CD14-positive monocyte (primary cell): Measurements from ENCODE around the gene ARHGAP15. TPM values are rescaled to one million over a fixed set of nuclear protein-coding genes. Genes with fewer than 3 reads are reported as not detected.

Experiments
- DNase-seq, 3 donors: peaks; one replicate each; pipeline ENCODE4 v3.0.0-alpha.2; 2011 to 2022
- H2AFZ ChIP-seq: 2 replicates; pipeline ENCODE4 v1.6.0; 2012; ENCODE audit warnings: mild to moderate bottlenecking, low read depth, low read length, inconsistent platforms; ENCODE audit not compliant: insufficient read depth, poor library complexity, severe bottlenecking
- H3K27ac ChIP-seq, 2 donors: 1 replicate in 1 of 2; 2 replicates in 1 of 2; pipeline ENCODE4 v1.5.1; 2012 to 2013; ENCODE audit warnings: low read length in 2 of 2, control low read depth in 1 of 2, inconsistent platforms in 1 of 2, low read depth in 1 of 2, mild to moderate bottlenecking in 1 of 2
- H3K27me3 ChIP-seq, 2 donors: one replicate each; pipeline versions ENCODE4 v1.6.0 to v1.6.1; 2011 to 2013; ENCODE audit warnings: low read length in 2 of 2; ENCODE audit not compliant: control insufficient read depth in 2 of 2, insufficient read depth in 2 of 2
- H3K36me3 ChIP-seq, 2 donors: replicated peaks in 1 of 2; 1 replicate in 1 of 2; 2 replicates in 1 of 2; pipeline versions ENCODE4 v1.5.1 to v1.6.1; 2012 to 2013; ENCODE audit warnings: low read length in 2 of 2, control low read depth in 1 of 2, inconsistent platforms in 1 of 2, mild to moderate bottlenecking in 1 of 2; ENCODE audit not compliant: insufficient read depth in 2 of 2, control insufficient read depth in 1 of 2
- H3K4me1 ChIP-seq, 2 donors: 1 replicate in 1 of 2; 2 replicates in 1 of 2; pipeline versions ENCODE4 v1.5.1 to v1.6.1; 2012 to 2013; ENCODE audit warnings: low read length in 2 of 2, control low read depth in 1 of 2, inconsistent platforms in 1 of 2, mild to moderate bottlenecking in 1 of 2, moderate library complexity in 1 of 2; ENCODE audit not compliant: insufficient read depth in 2 of 2, control insufficient read depth in 1 of 2
- H3K4me2 ChIP-seq: replicated peaks from 2 replicates; pipeline ENCODE3; 2012; ENCODE audit warnings: low read length, moderate library complexity, mild to moderate bottlenecking; ENCODE audit not compliant: poor library complexity, severe bottlenecking; ENCODE audit errors: extremely low read depth
- H3K4me3 ChIP-seq, 3 experiments: fragments of 200-600 bp in 1 of 3; sonication (generic) in 1 of 3; replicated peaks in 1 of 3; 1 replicate in 2 of 3; 2 replicates in 1 of 3; pipeline ENCODE4 v1.5.1; 2011 to 2013; ENCODE audit warnings: low read length in 3 of 3, mild to moderate bottlenecking in 3 of 3, control low read depth in 2 of 3, low read depth in 2 of 3, inconsistent platforms in 1 of 3, moderate library complexity in 1 of 3
- H3K79me2 ChIP-seq: 2 replicates; pipeline ENCODE4 v1.6.0; 2012; ENCODE audit warnings: mild to moderate bottlenecking, control low read depth, inconsistent platforms, low read length, moderate library complexity; ENCODE audit not compliant: insufficient read depth
- H3K9ac ChIP-seq: 2 replicates; pipeline ENCODE4 v1.6.0; 2017; ENCODE audit warnings: low read length, mild to moderate bottlenecking; ENCODE audit not compliant: insufficient read depth, poor library complexity, severe bottlenecking
- H3K9me3 ChIP-seq, 2 donors: replicated peaks in 1 of 2; 1 replicate in 1 of 2; 2 replicates in 1 of 2; pipeline versions ENCODE4 v1.5.1 to v1.6.1; 2012 to 2013; ENCODE audit warnings: low read length in 2 of 2, control low read depth in 1 of 2; ENCODE audit not compliant: control insufficient read depth in 1 of 2, insufficient read depth in 1 of 2
- H4K20me1 ChIP-seq: 2 replicates; pipeline ENCODE4 v1.6.0; 2012; ENCODE audit warnings: mild to moderate bottlenecking, low read length, control low read depth, moderate library complexity; ENCODE audit not compliant: insufficient read depth
- H3K27ac Mint-ChIP-seq, 7 donors: one replicate each; pipeline ENCODE4 v1.8.0; 2020; ENCODE audit warnings: mild to moderate bottlenecking in 7 of 7, mixed read lengths in 7 of 7, moderate library complexity in 6 of 7, inconsistent platforms in 2 of 7
- H3K27me3 Mint-ChIP-seq, 3 donors: one replicate each; pipeline ENCODE4 v1.8.0; 2021 to 2022; ENCODE audit warnings: low read depth in 3 of 3, mild to moderate bottlenecking in 3 of 3, mixed read lengths in 3 of 3, moderate library complexity in 3 of 3, inconsistent platforms in 1 of 3
- H3K36me3 Mint-ChIP-seq, 2 donors: one replicate each; pipeline ENCODE4 v1.8.0; 2020; ENCODE audit warnings: mixed read lengths in 2 of 2, inconsistent platforms in 1 of 2, mild to moderate bottlenecking in 1 of 2
- H3K4me1 Mint-ChIP-seq: one replicate; pipeline ENCODE4 v1.8.0; 2020; ENCODE audit warnings: mild to moderate bottlenecking, mixed read lengths
- H3K4me3 Mint-ChIP-seq, 2 donors: one replicate each; pipeline ENCODE4 v1.8.0; 2020; ENCODE audit warnings: mild to moderate bottlenecking in 2 of 2, mixed read lengths in 2 of 2, moderate library complexity in 1 of 2
- H3K9me3 Mint-ChIP-seq, 7 donors: one replicate each; pipeline ENCODE4 v1.8.0; 2020 to 2022; ENCODE audit warnings: mixed read lengths in 7 of 7, mild to moderate bottlenecking in 6 of 7, moderate library complexity in 6 of 7, inconsistent platforms in 2 of 7
- CTCF ChIP-seq: fragments of 200-600 bp; IDR thresholded peaks from one replicate; pipeline ENCODE4 v1.8.0; 2022; ENCODE audit warnings: antibody characterized with exemption, mild to moderate bottlenecking
- WGBS: methylation state at CpG from one replicate; pipeline ENCODE4 v1.1.5; 2013; ENCODE audit warnings: missing lambda C conversion rate; ENCODE audit not compliant: insufficient coverage; 5-methylcytosine and 5-hydroxymethylcytosine counted together
- intact Hi-C, 2 donors: fragments of 100-400 bp; cut with micrococcal nuclease; formaldehyde crosslinking; loops; one replicate each; pipeline versions ENCODE4 v1.15.0 to v1.15.1; 2023
- polyA plus RNA-seq, 3 donors: library from polyadenylated mRNA; depleted of rRNA in 1 of 3; unstranded in 2 of 3; stranded (reverse) in 1 of 3; fragments of 300-500 nt in 2 of 3; fragments of >200 nt in 1 of 3; fragmentation: Illumina TruSeq in 2 of 3; gene quantifications; 1 replicate in 2 of 3; 2 replicates in 1 of 3; pipeline ENCODE4 v1.2.3, GENCODE V29; 2012 to 2021

ARHGAP15 gene
- polyA plus RNA-seq, 3 donors = 35.4 to 50.9 (median 50.7) TPM

- H3K27ac Mint-ChIP-seq = peak overlapping the region in 3 of 7 donors; percentile 52 to 77 (median 66)
- Histone ChIP-seq H3K27ac (no peak overlapping the region), H2AFZ (no peak overlapping the region), H4K20me1 (no peaks in the 10 kb centered on the region), H3K27me3 (no peaks in the 10 kb centered on the region), H3K4me3 (no peak overlapping the region), H3K36me3 (peaks cover 0 to 31% of the 10 kb centered on the region in 2 donors), H3K4me1 (peaks cover 34 to 46% of the 10 kb centered on the region in 2 donors), H3K9ac (no peak overlapping the region), H3K79me2 (peaks cover 88% of the 10 kb centered on the region), H3K9me3 (no peaks in the 10 kb centered on the region), H3K4me2 (no peak overlapping the region)
- no peak overlapping the region for H3K4me3 Mint-ChIP-seq
- no peak for TF ChIP-seq CTCF
- H3K27me3 Mint-ChIP-seq = no peaks in the 10 kb centered on the region
- WGBS = 100% methylated on average over 2 of the region's 3 CpGs
- intact Hi-C loops = no loop called here
- no peak for DNase-seq
- H3K36me3 Mint-ChIP-seq = peaks cover 26 to 32% of the 10 kb centered on the region in 2 donors
- no peaks in the 10 kb centered on the region for H3K9me3 Mint-ChIP-seq
- peaks cover 60% of the 10 kb centered on the region for H3K4me1 Mint-ChIP-seq
These were observed 28.2 kb downstream of the ARHGAP15 start for GRCh38 chr2:143157418-143157817.

- Histone ChIP-seq H3K4me1 (peaks cover 27 to 39% of the 10 kb centered on the region in 2 donors), H2AFZ (peak overlapping the region; percentile 51), H3K9ac (no peak overlapping the region), H3K79me2 (peaks cover 93% of the 10 kb centered on the region), H3K9me3 (no peaks in the 10 kb centered on the region), H3K4me2 (peak overlapping the region; percentile 69), H3K27ac (peak overlapping the region in 1 of 2 donors; percentile 68), H3K36me3 (peaks cover 0 to 31% of the 10 kb centered on the region in 2 donors), H3K4me3 (peak overlapping the region in 1 of 3 experiments; percentile 64), H3K27me3 (no peaks in the 10 kb centered on the region), H4K20me1 (no peaks in the 10 kb centered on the region)
- Mint-ChIP-seq H3K27me3 (no peaks in the 10 kb centered on the region), H3K4me1 (peaks cover 53% of the 10 kb centered on the region), H3K27ac (peak overlapping the region in 4 of 7 donors; percentile 76 to 89 (median 88)), H3K36me3 (peaks cover 27 to 32% of the 10 kb centered on the region in 2 donors), H3K9me3 (no peaks in the 10 kb centered on the region), H3K4me3 (peak overlapping the region; percentile 68 to 90)
- WGBS = no CpG with 5 or more reads among the region's 3 CpGs
- intact Hi-C loops = no loop called here
- no peak for TF ChIP-seq CTCF
- no peak for DNase-seq
These were observed 28.9 kb downstream of the ARHGAP15 start for GRCh38 chr2:143158098-143158497.
